T-helper 17 cell (primary cell): ENCODE data around the gene PFDN4. TPM values are rescaled to one million over a fixed set of nuclear protein-coding genes. Genes with fewer than 3 reads are reported as not detected.

Experiments used
- ATAC-seq: fragments of 150-1000 bp; cut with Tn5 transposase; 2 replicates; pipeline ENCODE4 v1.10.0; 2021; ENCODE audit warnings: mild to moderate bottlenecking, moderate library complexity
- DNase-seq, 3 donors: peaks; one replicate each; pipeline versions ENCODE4 v3.0.0 to v3.0.0-alpha.2; 2020 to 2021
- H3K9me3 ChIP-seq: one replicate; pipeline ENCODE4 v1.7.0; 2013; ENCODE audit warnings: low read length, mild to moderate bottlenecking; ENCODE audit not compliant: control insufficient read depth, poor library complexity, severe bottlenecking
- H3K27ac Mint-ChIP-seq: one replicate; pipeline ENCODE4 v1.8.0; 2022; ENCODE audit warnings: mild to moderate bottlenecking, moderate library complexity, mixed read lengths
- H3K27me3 Mint-ChIP-seq: one replicate; pipeline ENCODE4 v1.8.0; 2022; ENCODE audit warnings: mixed read lengths
- H3K36me3 Mint-ChIP-seq: one replicate; pipeline ENCODE4 v1.8.0; 2022; ENCODE audit warnings: low read depth, mixed read lengths
- H3K4me1 Mint-ChIP-seq: one replicate; pipeline ENCODE4 v1.8.0; 2022; ENCODE audit warnings: mild to moderate bottlenecking, mixed read lengths
- H3K4me3 Mint-ChIP-seq: one replicate; pipeline ENCODE4 v1.8.0; 2022; ENCODE audit warnings: mild to moderate bottlenecking, moderate library complexity, mixed read lengths
- total RNA-seq, 4 donors: library from RNA in 2 of 4; stranded (reverse) in 2 of 4; gene quantifications; one replicate each; pipeline ENCODE4 v1.2.3 and lab custom pipeline; 2022 to 2026

PFDN4 gene
- total RNA-seq, 2 donors from 2014 or later = 16.9 to 21.3 TPM

- peaks cover 11% of the 10 kb centered on the region for H3K27me3 Mint-ChIP-seq
- ATAC-seq (peak; percentile 68), DNase-seq (peak; percentile 42 to 58 (median 45))
- no peaks in the 10 kb centered on the region for H3K9me3 ChIP-seq
- H3K4me3 Mint-ChIP-seq = no peak overlapping the region
- peaks cover 2% of the 10 kb centered on the region for H3K4me1 Mint-ChIP-seq
- no peak overlapping the region for H3K27ac Mint-ChIP-seq
- H3K36me3 Mint-ChIP-seq = no peaks in the 10 kb centered on the region
Measured at GRCh38 chr20:54199721-54200176, 8.1 kb upstream of the PFDN4 start.

DNA sequence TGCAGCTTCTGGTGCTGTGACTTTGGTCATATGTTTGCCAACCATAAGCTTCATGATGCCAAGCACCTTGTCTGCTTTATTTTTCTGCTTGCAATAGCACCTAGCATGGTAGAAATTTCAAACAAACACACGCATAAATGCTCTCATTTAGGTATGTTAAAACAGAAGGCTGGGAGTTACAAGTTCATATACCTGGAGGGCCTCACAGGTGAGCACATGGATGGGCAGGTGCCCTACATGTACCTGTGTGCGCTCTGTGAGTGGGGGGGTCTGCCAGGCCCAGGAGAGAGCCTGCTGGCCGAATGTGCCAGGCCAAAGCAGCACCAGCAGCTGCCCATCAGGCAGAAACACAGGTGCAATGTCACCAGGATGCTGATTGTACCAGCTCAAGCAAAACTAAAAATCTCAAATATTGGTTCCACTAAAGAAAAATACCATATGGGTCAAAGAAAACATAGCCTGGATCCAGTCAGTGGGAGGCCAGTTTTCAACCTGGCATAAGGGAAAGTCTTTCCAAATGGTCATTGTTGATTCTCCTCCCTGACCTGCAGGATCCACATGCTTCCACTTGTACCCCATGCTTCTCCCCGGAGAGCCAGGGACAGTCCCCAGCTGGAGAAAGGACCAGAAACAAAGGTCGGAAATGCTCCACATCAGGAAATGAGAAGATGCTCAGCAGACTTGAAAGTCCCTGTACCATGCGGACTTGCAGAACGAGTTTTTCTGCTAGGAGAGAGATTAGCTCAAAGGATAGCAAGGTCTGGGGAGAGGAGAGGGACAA lies 7.2 kb upstream of the PFDN4 start:
- ATAC-seq = no peak
- H3K9me3 ChIP-seq = no peaks in the 10 kb centered on the region
- Mint-ChIP-seq H3K27ac (no peak overlapping the region), H3K4me1 (peaks cover 5% of the 10 kb centered on the region), H3K4me3 (no peak overlapping the region), H3K27me3 (peaks cover 7% of the 10 kb centered on the region), H3K36me3 (no peaks in the 10 kb centered on the region)
- no peak for DNase-seq

DNA sequence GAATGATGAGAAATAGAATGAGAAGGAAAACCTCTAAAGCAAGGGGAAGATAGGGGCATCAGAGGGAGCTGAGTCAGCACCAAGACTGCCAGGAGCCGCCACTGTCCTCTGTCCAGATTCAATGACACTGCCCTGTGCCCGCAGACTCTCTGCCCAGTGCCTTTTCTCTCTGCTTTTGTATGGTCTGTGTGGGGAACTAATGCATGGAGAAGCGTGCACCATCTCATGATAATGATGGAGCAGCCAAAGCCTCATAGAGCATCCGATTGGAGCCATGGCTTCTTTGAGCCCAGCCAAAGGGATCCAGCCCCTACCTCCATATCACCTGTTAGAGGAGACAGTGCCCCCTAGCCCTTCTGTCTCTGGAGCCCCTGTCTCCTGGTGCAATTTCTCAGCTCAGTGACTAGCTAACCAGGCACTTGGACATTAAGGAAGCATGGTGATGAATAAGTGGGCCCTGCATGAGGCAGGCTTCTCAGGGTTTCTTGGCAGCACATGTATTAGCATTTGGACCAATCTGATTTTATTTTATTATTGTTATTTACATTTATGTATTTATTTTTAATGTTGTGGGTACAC lies 6.5 kb upstream of the PFDN4 start:
- H3K36me3 Mint-ChIP-seq = no peaks in the 10 kb centered on the region
- no peaks in the 10 kb centered on the region for H3K9me3 ChIP-seq
- no peak overlapping the region for H3K27ac Mint-ChIP-seq
- peaks cover 7% of the 10 kb centered on the region for H3K27me3 Mint-ChIP-seq
- ATAC-seq (no peak), DNase-seq (no peak)
- peaks cover 8% of the 10 kb centered on the region for H3K4me1 Mint-ChIP-seq
- H3K4me3 Mint-ChIP-seq = no peak overlapping the region

GRCh38 chr20:54203281-54203680 lies 4.6 kb upstream of the PFDN4 start:
- H3K4me3 Mint-ChIP-seq = no peak overlapping the region
- no peak for DNase-seq
- H3K27ac Mint-ChIP-seq = no peak overlapping the region
- no peak for ATAC-seq
- no peaks in the 10 kb centered on the region for H3K36me3 Mint-ChIP-seq
- H3K27me3 Mint-ChIP-seq = peaks cover 8% of the 10 kb centered on the region
- H3K9me3 ChIP-seq = no peaks in the 10 kb centered on the region
- peaks cover 8% of the 10 kb centered on the region for H3K4me1 Mint-ChIP-seq

DNA sequence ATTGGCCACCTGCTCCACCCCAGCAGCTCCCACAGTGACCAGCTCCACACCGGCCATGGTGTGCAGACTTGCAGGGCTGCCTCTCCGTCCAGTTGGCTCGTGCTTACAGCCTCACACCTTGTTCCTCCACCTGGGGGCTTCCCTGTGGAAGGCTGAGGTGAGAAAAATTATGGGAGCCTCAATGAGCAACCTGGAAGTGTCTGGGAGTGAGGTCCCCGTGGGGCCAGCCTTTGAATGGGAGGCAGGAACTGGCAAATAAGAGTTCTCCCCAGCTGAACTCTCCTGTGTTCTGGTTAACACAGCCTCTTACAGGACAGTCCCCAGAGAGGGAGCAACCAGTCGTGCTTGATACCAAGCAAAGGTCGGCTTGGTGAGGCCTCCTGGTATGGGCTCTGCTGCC lies 3.8 kb upstream of the PFDN4 start:
- H3K9me3 ChIP-seq = no peaks in the 10 kb centered on the region
- no peaks in the 10 kb centered on the region for H3K36me3 Mint-ChIP-seq
- DNase-seq = no peak
- peaks cover 14% of the 10 kb centered on the region for H3K4me1 Mint-ChIP-seq
- no peak for ATAC-seq
- H3K4me3 Mint-ChIP-seq = no peak overlapping the region
- no peak overlapping the region for H3K27ac Mint-ChIP-seq
- peaks cover 8% of the 10 kb centered on the region for H3K27me3 Mint-ChIP-seq

DNA sequence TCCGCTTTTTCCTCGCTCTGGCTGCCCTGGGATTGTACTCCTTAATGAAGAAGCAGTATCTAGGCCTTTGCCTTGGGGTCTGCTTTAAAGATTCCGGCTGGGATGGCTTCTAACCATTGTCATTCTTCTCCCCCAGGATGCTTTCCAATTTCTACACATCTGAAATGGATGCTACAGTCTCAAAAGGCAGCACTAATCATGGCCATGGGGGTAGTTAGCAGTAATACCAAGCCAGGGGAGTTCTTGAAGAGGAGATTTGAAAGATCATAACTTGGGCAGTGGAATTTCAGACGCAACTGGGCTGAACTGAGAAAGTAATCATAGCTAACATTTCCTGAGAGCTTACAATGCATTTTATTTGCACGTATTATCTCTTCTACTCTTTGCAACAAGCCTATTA lies 3.4 kb upstream of the PFDN4 start:
- no peak for DNase-seq

GRCh38 chr20:54205450-54205849 lies 2.4 kb upstream of the PFDN4 start:
- Mint-ChIP-seq H3K4me1 (peaks cover 22% of the 10 kb centered on the region), H3K36me3 (no peaks in the 10 kb centered on the region), H3K27ac (no peak overlapping the region), H3K4me3 (no peak overlapping the region), H3K27me3 (peaks cover 8% of the 10 kb centered on the region)
- no peak for ATAC-seq
- no peaks in the 10 kb centered on the region for H3K9me3 ChIP-seq
- DNase-seq = no peak

More for the DNA sequence above, 3.4 kb upstream of the PFDN4 start:
- no peak overlapping the region for H3K27ac Mint-ChIP-seq
- H3K27me3 Mint-ChIP-seq = peaks cover 8% of the 10 kb centered on the region
- H3K9me3 ChIP-seq = no peaks in the 10 kb centered on the region
- H3K4me3 Mint-ChIP-seq = no peak overlapping the region
- H3K36me3 Mint-ChIP-seq = no peaks in the 10 kb centered on the region
- ATAC-seq = no peak
- H3K4me1 Mint-ChIP-seq = peaks cover 14% of the 10 kb centered on the region

DNA sequence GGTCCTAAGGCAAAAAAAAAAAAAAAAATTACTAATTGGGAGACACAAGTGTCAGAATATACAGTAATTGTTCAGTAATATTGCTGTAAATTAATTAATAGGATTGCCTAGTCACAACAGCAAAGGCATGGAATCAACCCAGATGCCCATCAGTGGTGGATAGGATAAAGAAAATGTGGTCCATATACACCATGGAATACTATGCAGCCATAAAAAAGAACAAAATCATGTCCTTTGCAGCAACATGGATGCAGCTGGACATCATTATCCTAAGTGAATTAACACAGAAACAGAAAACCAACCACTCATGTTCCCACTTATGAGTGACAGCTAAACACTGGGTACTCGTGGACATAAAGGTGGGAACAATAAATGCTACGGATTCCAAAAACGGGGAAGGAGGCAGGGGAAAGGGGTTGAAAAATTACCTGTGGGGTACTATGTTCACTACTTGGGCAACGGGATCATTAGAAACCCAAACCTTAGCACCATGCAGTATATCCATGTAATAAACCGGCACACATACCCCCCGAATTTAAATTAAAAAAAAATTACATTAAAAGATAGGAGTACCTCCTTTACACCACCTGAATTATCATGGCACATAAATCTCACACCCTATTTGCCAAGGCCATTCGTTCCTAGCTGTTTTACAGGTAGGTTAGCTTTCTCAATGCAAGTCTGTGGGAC lies 689 bp upstream of the PFDN4 start:
- H3K9me3 ChIP-seq = no peaks in the 10 kb centered on the region
- H3K4me1 Mint-ChIP-seq = peaks cover 27% of the 10 kb centered on the region
- peak overlapping the region; percentile 90 for H3K4me3 Mint-ChIP-seq
- H3K36me3 Mint-ChIP-seq = no peaks in the 10 kb centered on the region
- DNase-seq (no peak), ATAC-seq (no peak)
- H3K27ac Mint-ChIP-seq = peak overlapping the region; percentile 97
- peaks cover 8% of the 10 kb centered on the region for H3K27me3 Mint-ChIP-seq

GRCh38 chr20:54208548-54209176 lies 775 bp downstream of the PFDN4 start:
- H3K27ac Mint-ChIP-seq = peak overlapping the region; percentile 97
- H3K4me3 Mint-ChIP-seq = peak overlapping the region; percentile 90
- no peaks in the 10 kb centered on the region for H3K9me3 ChIP-seq
- no peak for ATAC-seq
- no peaks in the 10 kb centered on the region for H3K36me3 Mint-ChIP-seq
- no peak for DNase-seq
- peaks cover 8% of the 10 kb centered on the region for H3K27me3 Mint-ChIP-seq
- peaks cover 27% of the 10 kb centered on the region for H3K4me1 Mint-ChIP-seq

GRCh38 chr20:54209216-54209813 lies 1.4 kb downstream of the PFDN4 start:
- peaks cover 27% of the 10 kb centered on the region for H3K4me1 Mint-ChIP-seq
- peak overlapping the region; percentile 90 for H3K4me3 Mint-ChIP-seq
- DNase-seq (no peak), ATAC-seq (no peak)
- no peaks in the 10 kb centered on the region for H3K36me3 Mint-ChIP-seq
- H3K27me3 Mint-ChIP-seq = peaks cover 8% of the 10 kb centered on the region
- H3K27ac Mint-ChIP-seq = peak overlapping the region; percentile 97
- no peaks in the 10 kb centered on the region for H3K9me3 ChIP-seq

DNA sequence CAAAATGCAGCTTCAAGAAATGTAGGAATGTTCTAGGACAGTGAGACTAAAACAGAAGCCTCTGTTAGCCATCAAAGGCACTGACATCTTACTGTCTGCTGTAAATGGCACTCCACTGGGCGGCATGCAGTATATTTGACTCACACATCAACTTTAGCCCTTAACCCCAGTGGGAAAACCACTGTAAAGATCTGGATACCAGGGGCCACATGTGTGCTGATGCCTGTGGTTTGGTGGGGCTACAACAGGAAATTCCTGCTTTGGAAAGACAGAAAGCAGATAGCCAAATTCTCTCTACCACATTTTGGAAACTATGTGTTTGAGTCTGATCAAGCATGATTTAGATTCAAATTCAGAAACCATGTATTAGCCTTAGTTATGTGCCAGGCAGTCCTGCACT lies 4.3 kb downstream of the PFDN4 start:
- DNase-seq (no peak), ATAC-seq (no peak)
- Mint-ChIP-seq H3K27ac (no peak overlapping the region), H3K4me3 (no peak overlapping the region), H3K27me3 (no peaks in the 10 kb centered on the region), H3K36me3 (peaks cover 4% of the 10 kb centered on the region), H3K4me1 (peaks cover 21% of the 10 kb centered on the region)
- H3K9me3 ChIP-seq = no peaks in the 10 kb centered on the region

DNA sequence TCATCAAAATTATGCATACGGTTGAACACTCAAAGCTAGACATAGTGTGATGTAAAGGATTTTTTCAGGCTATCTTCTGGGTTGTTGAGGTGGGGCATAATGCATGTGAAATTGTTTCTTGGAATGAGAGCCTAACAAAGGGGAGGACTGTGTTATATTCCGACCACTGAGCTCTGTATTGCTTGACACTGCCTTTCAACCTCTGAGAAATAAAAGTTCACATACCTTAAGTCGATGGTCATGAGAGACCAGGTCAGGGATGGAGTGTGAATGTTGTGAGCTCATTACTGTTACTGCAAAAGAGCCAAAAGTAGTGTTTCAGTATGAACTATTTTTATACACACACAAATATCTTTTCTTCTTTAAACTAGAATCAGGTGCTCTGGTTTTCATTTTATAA lies 5.0 kb downstream of the PFDN4 start:
- Mint-ChIP-seq H3K27me3 (no peaks in the 10 kb centered on the region), H3K27ac (no peak overlapping the region), H3K4me3 (no peak overlapping the region), H3K4me1 (peaks cover 21% of the 10 kb centered on the region), H3K36me3 (peaks cover 4% of the 10 kb centered on the region)
- H3K9me3 ChIP-seq = no peaks in the 10 kb centered on the region
- ATAC-seq (no peak), DNase-seq (no peak)

DNA sequence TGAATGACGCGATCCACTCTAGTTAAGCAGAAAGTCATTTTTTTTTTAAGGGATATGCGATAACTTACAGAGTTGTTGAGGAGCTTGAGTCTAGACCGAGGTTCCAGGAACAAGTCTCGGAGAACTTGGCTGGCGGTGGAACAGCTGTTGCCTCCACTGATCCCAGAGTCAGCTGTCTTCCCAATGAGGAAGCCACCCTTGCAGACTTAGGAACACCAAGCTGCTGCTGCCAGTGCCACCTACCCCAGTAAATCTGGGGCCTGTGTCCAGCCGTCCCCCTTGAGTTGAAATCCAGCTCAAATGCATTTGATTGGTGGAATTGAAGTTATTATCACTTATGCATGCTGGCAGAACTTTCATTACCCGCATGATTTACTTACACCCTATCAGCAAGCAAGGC lies 6.7 kb downstream of the PFDN4 start:
- Mint-ChIP-seq H3K36me3 (peaks cover 4% of the 10 kb centered on the region), H3K4me3 (no peak overlapping the region), H3K27ac (no peak overlapping the region), H3K27me3 (no peaks in the 10 kb centered on the region), H3K4me1 (peaks cover 13% of the 10 kb centered on the region)
- ATAC-seq = no peak
- DNase-seq = no peak
- no peaks in the 10 kb centered on the region for H3K9me3 ChIP-seq
